ENCODE results near the gene BRICD5.
A peak's percentile ranks its signal among the peaks of the same experiment; 100 is the strongest.

The BRICD5 gene

GRCh38 chr16:2232094-2232990, 21.7 kb upstream of the BRICD5 start:
- H3K27ac ChIP-seq (ENCODE audit: low read length), result no peak overlapping the region
- H3K4me3 ChIP-seq (ENCODE audit: low read length), result no peak overlapping the region
- no CpG with 5 or more reads among the region's 41 CpGs for WGBS (ENCODE audit: insufficient coverage, insufficient read length)
- no peak for DNase-seq (ENCODE audit: low read depth, low spot score)
- H3K9me3 ChIP-seq (ENCODE audit: control insufficient read depth, insufficient read depth, low read length), result no peaks in the 10 kb centered on the region
- H3K27me3 ChIP-seq (ENCODE audit: control insufficient read depth, insufficient read depth, low read length), result no peaks in the 10 kb centered on the region; the same call in 1 of the 2 replicates
- peaks cover 36% of the 10 kb centered on the region for H3K36me3 ChIP-seq (ENCODE audit: control insufficient read depth, insufficient read depth, low read length)
- H3K4me1 ChIP-seq (ENCODE audit: control insufficient read depth, insufficient read depth, low read length), result no peaks in the 10 kb centered on the region; the same call in 1 of the 2 replicates

GRCh38 chr16:2231016-2231931, 20.6 kb upstream of the BRICD5 start:
- H3K9me3 ChIP-seq (ENCODE audit: control insufficient read depth, insufficient read depth, low read length), result no peaks in the 10 kb centered on the region
- no peaks in the 10 kb centered on the region for H3K4me1 ChIP-seq (ENCODE audit: control insufficient read depth, insufficient read depth, low read length)
- no peak for DNase-seq (ENCODE audit: low read depth, low spot score)
- H3K36me3 ChIP-seq (ENCODE audit: control insufficient read depth, insufficient read depth, low read length), result peaks cover 36% of the 10 kb centered on the region
- no peak overlapping the region for H3K4me3 ChIP-seq (ENCODE audit: low read length)
- H3K27me3 ChIP-seq (ENCODE audit: control insufficient read depth, insufficient read depth, low read length), result no peaks in the 10 kb centered on the region; the same call in 1 of the 2 replicates
- WGBS (ENCODE audit: insufficient coverage, insufficient read length), result no CpG with 5 or more reads among the region's 29 CpGs
- no peak overlapping the region for H3K27ac ChIP-seq (ENCODE audit: low read length)

GRCh38 chr16:2230376-2230775, 19.7 kb upstream of the BRICD5 start:
- WGBS (ENCODE audit: insufficient coverage, insufficient read length), result no CpG with 5 or more reads among the region's 13 CpGs
- Histone ChIP-seq H3K4me3 (ENCODE audit: low read length) (no peak overlapping the region), H3K36me3 (ENCODE audit: control insufficient read depth, insufficient read depth, low read length) (peaks cover 35% of the 10 kb centered on the region), H3K9me3 (ENCODE audit: control insufficient read depth, insufficient read depth, low read length) (no peaks in the 10 kb centered on the region), H3K4me1 (ENCODE audit: control insufficient read depth, insufficient read depth, low read length) (no peaks in the 10 kb centered on the region), H3K27ac (ENCODE audit: low read length) (no peak overlapping the region), H3K27me3 (ENCODE audit: control insufficient read depth, insufficient read depth, low read length) (no peaks in the 10 kb centered on the region)
- no peak for DNase-seq (ENCODE audit: low read depth, low spot score)

- Histone ChIP-seq H3K27me3 (ENCODE audit: control insufficient read depth, insufficient read depth, low read length) (no peaks in the 10 kb centered on the region), H3K4me1 (ENCODE audit: control insufficient read depth, insufficient read depth, low read length) (no peaks in the 10 kb centered on the region), H3K9me3 (ENCODE audit: control insufficient read depth, insufficient read depth, low read length) (no peaks in the 10 kb centered on the region), H3K27ac (ENCODE audit: low read length) (no peak overlapping the region), H3K4me3 (ENCODE audit: low read length) (no peak overlapping the region), H3K36me3 (ENCODE audit: control insufficient read depth, insufficient read depth, low read length) (peaks cover 28% of the 10 kb centered on the region)
- WGBS (ENCODE audit: insufficient coverage, insufficient read length), result no CpG with 5 or more reads among the region's 23 CpGs
- DNase-seq (ENCODE audit: low read depth, low spot score), result no peak
These were observed 19.1 kb upstream of the BRICD5 start for GRCh38 chr16:2229632-2230250.

- Histone ChIP-seq H3K27me3 (ENCODE audit: control insufficient read depth, insufficient read depth, low read length) (no peaks in the 10 kb centered on the region), H3K4me3 (ENCODE audit: low read length) (no peak overlapping the region), H3K27ac (ENCODE audit: low read length) (no peak overlapping the region), H3K9me3 (ENCODE audit: control insufficient read depth, insufficient read depth, low read length) (no peaks in the 10 kb centered on the region), H3K4me1 (ENCODE audit: control insufficient read depth, insufficient read depth, low read length) (no peaks in the 10 kb centered on the region), H3K36me3 (ENCODE audit: control insufficient read depth, insufficient read depth, low read length) (peaks cover 23% of the 10 kb centered on the region)
- no peak for DNase-seq (ENCODE audit: low read depth, low spot score)
- WGBS (ENCODE audit: insufficient coverage, insufficient read length), result no CpG with 5 or more reads among the region's 12 CpGs
These were observed 18.4 kb upstream of the BRICD5 start for GRCh38 chr16:2229091-2229490.

- H3K4me1 ChIP-seq (ENCODE audit: control insufficient read depth, insufficient read depth, low read length), result no peaks in the 10 kb centered on the region
- H3K27ac ChIP-seq (ENCODE audit: low read length), result no peak overlapping the region
- H3K4me3 ChIP-seq (ENCODE audit: low read length), result no peak overlapping the region
- no peaks in the 10 kb centered on the region for H3K27me3 ChIP-seq (ENCODE audit: control insufficient read depth, insufficient read depth, low read length)
- no peak for DNase-seq (ENCODE audit: low read depth, low spot score)
- no peaks in the 10 kb centered on the region for H3K9me3 ChIP-seq (ENCODE audit: control insufficient read depth, insufficient read depth, low read length)
- WGBS (ENCODE audit: insufficient coverage, insufficient read length), result no CpG with 5 or more reads among the region's 25 CpGs
- peaks cover 18% of the 10 kb centered on the region for H3K36me3 ChIP-seq (ENCODE audit: control insufficient read depth, insufficient read depth, low read length)
These were observed 17.6 kb upstream of the BRICD5 start for GRCh38 chr16:2228161-2228824.

- Histone ChIP-seq H3K9me3 (ENCODE audit: control insufficient read depth, insufficient read depth, low read length) (no peaks in the 10 kb centered on the region), H3K36me3 (ENCODE audit: control insufficient read depth, insufficient read depth, low read length) (peaks cover 12% of the 10 kb centered on the region), H3K27me3 (ENCODE audit: control insufficient read depth, insufficient read depth, low read length) (no peaks in the 10 kb centered on the region), H3K4me1 (ENCODE audit: control insufficient read depth, insufficient read depth, low read length) (no peaks in the 10 kb centered on the region), H3K27ac (ENCODE audit: low read length) (no peak overlapping the region), H3K4me3 (ENCODE audit: low read length) (no peak overlapping the region)
- no CpG with 5 or more reads among the region's 6 CpGs for WGBS (ENCODE audit: insufficient coverage, insufficient read length)
- DNase-seq (ENCODE audit: low read depth, low spot score), result no peak
These were observed 16.3 kb upstream of the BRICD5 start for GRCh38 chr16:2226918-2227317.

- H3K4me3 ChIP-seq (ENCODE audit: low read length), result no peak overlapping the region
- H3K36me3 ChIP-seq (ENCODE audit: control insufficient read depth, insufficient read depth, low read length), result peaks cover 8% of the 10 kb centered on the region
- no peaks in the 10 kb centered on the region for H3K27me3 ChIP-seq (ENCODE audit: control insufficient read depth, insufficient read depth, low read length)
- no peaks in the 10 kb centered on the region for H3K9me3 ChIP-seq (ENCODE audit: control insufficient read depth, insufficient read depth, low read length)
- WGBS (ENCODE audit: insufficient coverage, insufficient read length), result no CpG with 5 or more reads among the region's 9 CpGs
- no peaks in the 10 kb centered on the region for H3K4me1 ChIP-seq (ENCODE audit: control insufficient read depth, insufficient read depth, low read length)
- DNase-seq (ENCODE audit: low read depth, low spot score), result no peak
- no peak overlapping the region for H3K27ac ChIP-seq (ENCODE audit: low read length)
These were observed 15.7 kb upstream of the BRICD5 start for GRCh38 chr16:2226245-2226793.

GRCh38 chr16:2223942-2224486, 13.4 kb upstream of the BRICD5 start:
- DNase-seq (ENCODE audit: low read depth, low spot score), result no peak
- peak overlapping the region; percentile 84 for H3K4me3 ChIP-seq (ENCODE audit: low read length)
- no peaks in the 10 kb centered on the region for H3K27me3 ChIP-seq (ENCODE audit: control insufficient read depth, insufficient read depth, low read length)
- H3K4me1 ChIP-seq (ENCODE audit: control insufficient read depth, insufficient read depth, low read length), result no peaks in the 10 kb centered on the region
- no peak overlapping the region for H3K27ac ChIP-seq (ENCODE audit: low read length)
- H3K9me3 ChIP-seq (ENCODE audit: control insufficient read depth, insufficient read depth, low read length), result no peaks in the 10 kb centered on the region
- WGBS (ENCODE audit: insufficient coverage, insufficient read length), result no CpG with 5 or more reads among the region's 22 CpGs
- H3K36me3 ChIP-seq (ENCODE audit: control insufficient read depth, insufficient read depth, low read length), result no peaks in the 10 kb centered on the region; the same call in 1 of the 2 replicates

Data from iPS DF 6.9 (cell line).